Kidney (tissue), 14 donors: ENCODE data around the gene ADAM8. TPM values are rescaled to one million over a fixed set of nuclear protein-coding genes. Genes with fewer than 3 reads are reported as not detected.

Experiments
- DNase-seq, 5 donors: peaks; one replicate each; pipeline ENCODE4 v3.0.0-alpha.2; 2013 to 2020
- FAIRE-seq: peaks from 2 replicates; lab custom pipeline; 2012; peaks lifted over from hg19 to GRCh38; lab: Jason Lieb, UNC
- H3K27ac ChIP-seq, 2 donors: one replicate each; pipeline ENCODE4 v1.7.0; 2013; ENCODE audit warnings: low read depth in 2 of 2, low read length in 2 of 2, inconsistent platforms in 1 of 2
- H3K27me3 ChIP-seq: one replicate; pipeline ENCODE4 v1.7.1; 2013; ENCODE audit warnings: low read length, inconsistent platforms; ENCODE audit not compliant: control insufficient read depth, insufficient read depth
- H3K36me3 ChIP-seq, 3 donors: one replicate each; pipeline versions ENCODE4 v1.7.0 to v1.7.1; 2013; ENCODE audit warnings: low read length in 3 of 3, control low read depth in 1 of 3, inconsistent platforms in 1 of 3; ENCODE audit not compliant: insufficient read depth in 3 of 3, control insufficient read depth in 2 of 3
- H3K4me1 ChIP-seq, 3 donors: one replicate each; pipeline versions ENCODE4 v1.7.0 to v1.7.1; 2013; ENCODE audit warnings: low read length in 3 of 3, inconsistent platforms in 1 of 3, low read depth in 1 of 3; ENCODE audit not compliant: control insufficient read depth in 2 of 3, insufficient read depth in 2 of 3
- H3K4me3 ChIP-seq, 3 donors: one replicate each; pipeline versions ENCODE4 v1.7.0 to v1.8.1; 2013; ENCODE audit warnings: low read length in 3 of 3, control low read depth in 1 of 3, inconsistent platforms in 1 of 3
- H3K9ac ChIP-seq, 3 donors: one replicate each; pipeline versions ENCODE4 v1.7.0 to v1.7.1; 2013; ENCODE audit warnings: low read length in 3 of 3, control low read depth in 1 of 3, inconsistent platforms in 1 of 3
- H3K9me3 ChIP-seq, 3 donors: one replicate each; pipeline versions ENCODE4 v1.7.0 to v1.7.1; 2013; ENCODE audit warnings: low read length in 3 of 3, control low read depth in 1 of 3, inconsistent platforms in 1 of 3; ENCODE audit not compliant: control insufficient read depth in 2 of 3, insufficient read depth in 1 of 3
- intact Hi-C: fragments of 100-400 bp; cut with DNase I; formaldehyde crosslinking; loops from one replicate; pipeline ENCODE4 v1.11.1; 2022
- polyA plus RNA-seq: library from polyadenylated mRNA; stranded (reverse); fragments of 350-450 nt; fragmentation: Illumina TruSeq; extraction: RNeasy Lipid Tissue Mini Kit (QIAGEN cat#74804); gene quantifications from one replicate; pipeline ENCODE4 v1.2.3, GENCODE V29; 2014; ENCODE audit warnings: low read depth, low replicate concordance; ENCODE audit not compliant: insufficient read depth
- total RNA-seq: library from RNA; stranded (reverse); fragmentation: NEBNext Ultra II Directional; extraction: Animal tissue kit (Norgen Biotek cat#: 25700); gene quantifications from one replicate; pipeline ENCODE4 v1.2.1, GENCODE V29; 2021
- TF ChIP-seq, protein P1 (sequence below): IDR thresholded peaks from 3 replicates; pipeline ENCODE4 v1.5.1; 2012; ENCODE audit warnings: mild to moderate bottlenecking, moderate library complexity, borderline replicate concordance; ENCODE audit not compliant: insufficient read depth; ENCODE audit errors: extremely low read depth
- donor health status: control.
- donor health status: control.
- donor health status: control.
- donor health status: control.
- donor health status: control.
- donor health status: DM: yes; HTN: yes; CAD: no.
- donor health status: Normal renal cell carcinoma (clear cell type).

The ADAM8 gene
- total and polyA plus RNA-seq, 2 donors from 2014 or later: 3.4 to 16.6 TPM

DNA sequence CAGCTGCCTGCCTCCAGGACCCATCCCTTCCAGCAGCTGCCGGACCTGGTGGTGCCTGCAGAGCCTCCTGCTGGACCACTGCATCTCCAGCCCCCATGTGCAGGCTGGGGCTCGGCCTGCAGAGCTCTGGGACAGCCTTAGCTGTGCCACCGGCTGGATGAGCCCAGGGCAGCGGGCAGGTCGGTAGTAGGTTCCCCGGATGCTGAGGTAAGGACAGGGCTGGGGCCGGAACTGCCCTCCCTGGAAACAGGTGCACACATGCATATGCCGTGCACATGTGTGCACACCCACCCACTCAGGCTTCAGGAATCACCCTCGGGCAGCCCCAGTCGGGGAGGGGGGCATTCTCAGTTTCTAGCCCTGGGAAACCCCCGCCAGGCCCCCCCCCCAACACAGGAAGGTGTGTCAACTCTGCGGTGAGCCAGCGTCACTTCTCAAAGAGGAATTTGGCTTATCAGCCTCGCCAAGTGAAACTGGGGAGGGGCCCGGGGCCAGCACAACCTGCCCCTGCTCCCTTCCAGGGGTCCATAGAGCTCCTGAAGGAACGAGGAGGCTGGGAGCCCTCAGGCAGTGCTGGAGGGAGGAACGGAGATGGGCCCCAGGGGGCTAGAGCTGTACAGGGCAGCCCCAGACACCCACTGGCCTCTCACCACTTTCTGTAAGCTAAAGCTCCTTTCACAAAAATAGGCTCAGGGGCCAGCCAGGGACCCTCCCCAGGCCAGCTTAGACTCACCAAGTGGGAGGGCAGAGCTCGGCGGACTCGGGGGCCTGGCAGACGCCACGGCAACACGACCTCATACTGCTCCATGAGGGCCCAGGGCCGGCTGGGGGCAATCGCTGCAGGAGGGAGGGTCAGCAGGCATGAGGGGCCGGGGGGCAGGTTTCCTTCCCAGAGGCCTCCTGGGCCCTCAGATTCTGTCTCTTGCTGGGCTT is 1.7 kb downstream of the ADAM8 start:
- Histone ChIP-seq H3K4me3 (no peak overlapping the region), H3K27ac (no peak overlapping the region), H3K9ac (no peak overlapping the region), H3K4me1 (no peaks in the 10 kb centered on the region), H3K36me3 (peaks cover 0 to 3% (median 3%) of the 10 kb centered on the region in 3 donors), H3K27me3 (no peaks in the 10 kb centered on the region), H3K9me3 (no peaks in the 10 kb centered on the region)
- DNase-seq (peak in 4 of 5 donors; percentile 3 to 79 (median 39)), FAIRE-seq (no peak)
- TF ChIP-seq, protein P1, sequence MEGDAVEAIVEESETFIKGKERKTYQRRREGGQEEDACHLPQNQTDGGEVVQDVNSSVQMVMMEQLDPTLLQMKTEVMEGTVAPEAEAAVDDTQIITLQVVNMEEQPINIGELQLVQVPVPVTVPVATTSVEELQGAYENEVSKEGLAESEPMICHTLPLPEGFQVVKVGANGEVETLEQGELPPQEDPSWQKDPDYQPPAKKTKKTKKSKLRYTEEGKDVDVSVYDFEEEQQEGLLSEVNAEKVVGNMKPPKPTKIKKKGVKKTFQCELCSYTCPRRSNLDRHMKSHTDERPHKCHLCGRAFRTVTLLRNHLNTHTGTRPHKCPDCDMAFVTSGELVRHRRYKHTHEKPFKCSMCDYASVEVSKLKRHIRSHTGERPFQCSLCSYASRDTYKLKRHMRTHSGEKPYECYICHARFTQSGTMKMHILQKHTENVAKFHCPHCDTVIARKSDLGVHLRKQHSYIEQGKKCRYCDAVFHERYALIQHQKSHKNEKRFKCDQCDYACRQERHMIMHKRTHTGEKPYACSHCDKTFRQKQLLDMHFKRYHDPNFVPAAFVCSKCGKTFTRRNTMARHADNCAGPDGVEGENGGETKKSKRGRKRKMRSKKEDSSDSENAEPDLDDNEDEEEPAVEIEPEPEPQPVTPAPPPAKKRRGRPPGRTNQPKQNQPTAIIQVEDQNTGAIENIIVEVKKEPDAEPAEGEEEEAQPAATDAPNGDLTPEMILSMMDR: no peak
- intact Hi-C loops: no loop called here

DNA sequence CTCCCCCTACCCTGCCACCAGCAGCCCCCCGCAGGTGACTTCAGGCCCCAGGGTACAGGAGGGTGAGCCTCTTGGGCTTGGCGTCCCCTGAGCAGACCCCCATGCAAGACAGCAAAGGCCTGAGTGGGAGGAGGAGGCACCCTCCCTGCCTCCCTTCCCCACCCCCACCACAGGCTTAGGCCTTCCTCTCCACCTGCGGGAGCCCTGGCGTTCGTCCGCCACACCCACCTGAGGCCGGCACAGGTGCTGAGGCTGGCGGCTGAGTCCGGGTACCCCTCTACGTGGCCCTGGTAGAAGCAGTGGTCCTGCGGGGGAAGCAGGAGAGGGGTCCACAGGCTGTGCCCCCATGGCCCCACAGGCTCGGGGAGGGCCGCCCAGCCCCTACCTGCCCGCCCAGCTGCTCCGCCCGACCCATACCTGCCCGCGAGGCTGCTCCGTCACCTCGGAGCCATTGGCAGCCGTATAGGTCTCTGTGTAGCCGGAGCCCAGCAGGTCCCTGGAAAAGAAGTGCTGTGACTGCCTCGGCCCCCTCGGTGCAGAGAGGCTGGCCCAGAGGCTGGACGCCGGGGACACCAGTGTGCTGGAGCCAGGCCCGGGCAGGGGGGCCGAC is 3.0 kb downstream of the ADAM8 start:
- DNase-seq (peak in 2 of 5 donors; percentile 45 to 75), FAIRE-seq (no peak)
- H3K4me1 ChIP-seq: no peaks in the 10 kb centered on the region
- no peak overlapping the region for H3K9ac ChIP-seq
- intact Hi-C loops: no loop called here
- no peaks in the 10 kb centered on the region for H3K27me3 ChIP-seq
- no peaks in the 10 kb centered on the region for H3K9me3 ChIP-seq
- no peaks in the 10 kb centered on the region for H3K36me3 ChIP-seq
- H3K4me3 ChIP-seq: no peak overlapping the region
- TF ChIP-seq, protein P1: no peak
- H3K27ac ChIP-seq: no peak overlapping the region

DNA sequence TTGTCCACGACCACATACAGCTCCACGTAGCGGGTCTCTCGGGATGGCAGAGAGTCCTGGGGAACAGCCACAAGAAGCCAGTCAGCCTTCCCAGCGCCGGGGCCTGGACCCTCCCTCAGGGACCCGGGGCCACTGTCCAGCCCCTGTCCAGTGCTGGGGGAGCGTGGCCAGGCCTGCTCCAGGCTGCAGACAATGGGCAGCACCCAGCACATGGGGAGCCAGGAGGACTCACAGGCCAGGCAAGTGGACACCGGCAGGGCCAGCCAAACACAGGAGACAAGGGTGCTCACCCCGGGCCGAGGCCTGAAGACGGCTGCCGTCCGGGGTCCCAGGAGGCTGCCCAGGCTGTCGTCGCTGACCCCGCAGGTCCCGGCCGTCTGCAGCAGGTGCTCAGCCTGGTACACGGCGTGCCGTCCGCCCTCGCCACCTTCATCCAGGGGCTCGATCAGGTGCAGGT is 3.7 kb downstream of the ADAM8 start:
- no peak overlapping the region for H3K27ac ChIP-seq
- no peaks in the 10 kb centered on the region for H3K4me1 ChIP-seq
- intact Hi-C loops: no loop called here
- no peaks in the 10 kb centered on the region for H3K36me3 ChIP-seq
- H3K9ac ChIP-seq: no peak overlapping the region
- H3K27me3 ChIP-seq: no peaks in the 10 kb centered on the region
- no peak overlapping the region for H3K4me3 ChIP-seq
- TF ChIP-seq, protein P1: no peak
- H3K9me3 ChIP-seq: no peaks in the 10 kb centered on the region
- DNase-seq (peak in 1 of 5 donors; percentile 70), FAIRE-seq (no peak)
